Spleen (tissue), 11 donors: ENCODE results near the gene TINAG. TPM values are rescaled to one million over a fixed set of nuclear protein-coding genes. Genes with fewer than 3 reads are reported as not detected.

Source experiments
- DNase-seq: peaks from one replicate; pipeline ENCODE4 v3.0.0-alpha.2; 2020
- H3K27ac ChIP-seq, 8 donors: fragments of 200-600 bp; sonication (generic) in 7 of 8; 1 replicate in 4 of 8; 2 replicates in 4 of 8; pipeline versions ENCODE4 v1.5.0 to v1.8.0; 2016 to 2021; ENCODE audit warnings: inconsistent platforms in 4 of 8, mild to moderate bottlenecking in 4 of 8, moderate library complexity in 1 of 8
- H3K27me3 ChIP-seq, 7 donors: fragments of 200-600 bp; sonication (generic) in 6 of 7; replicated peaks in 1 of 7; 1 replicate in 4 of 7; 2 replicates in 3 of 7; pipeline versions ENCODE4 v1.5.0 to v1.8.0; 2016 to 2021; ENCODE audit warnings: inconsistent platforms in 3 of 7, mild to moderate bottlenecking in 1 of 7
- H3K36me3 ChIP-seq, 6 donors: fragments of 200-600 bp; sonication (generic) in 5 of 6; 1 replicate in 4 of 6; 2 replicates in 2 of 6; pipeline versions ENCODE4 v1.5.0 to v1.8.0; 2016 to 2021; ENCODE audit warnings: inconsistent platforms in 2 of 6
- H3K4me1 ChIP-seq, 6 donors: fragments of 200-600 bp; sonication (generic) in 5 of 6; 1 replicate in 3 of 6; 2 replicates in 3 of 6; pipeline versions ENCODE4 v1.5.0 to v1.8.0; 2016 to 2021; ENCODE audit warnings: inconsistent platforms in 3 of 6
- H3K4me3 ChIP-seq, 8 donors: fragments of 200-600 bp; sonication (generic) in 7 of 8; 1 replicate in 4 of 8; 2 replicates in 4 of 8; pipeline versions ENCODE4 v1.5.0 to v1.8.0; 2016 to 2021; ENCODE audit warnings: inconsistent platforms in 4 of 8, mild to moderate bottlenecking in 4 of 8, moderate library complexity in 2 of 8
- H3K9me3 ChIP-seq, 8 donors: fragments of 200-600 bp; sonication (generic) in 7 of 8; 1 replicate in 4 of 8; 2 replicates in 4 of 8; pipeline versions ENCODE4 v1.5.0 to v1.8.0; 2016 to 2021; ENCODE audit warnings: inconsistent platforms in 4 of 8
- POLR2A ChIP-seq, 3 donors: fragments of 450-650 bp; IDR thresholded peaks; one replicate each; pipeline ENCODE4 v1.5.1; 2017; ENCODE audit warnings: antibody characterized with exemption in 3 of 3, mild to moderate bottlenecking in 1 of 3
- POLR2AphosphoS5 ChIP-seq, 3 donors: sonication (generic); formaldehyde crosslinking; IDR thresholded peaks; one replicate each; pipeline ENCODE4 v1.5.1; 2017; ENCODE audit warnings: antibody characterized with exemption in 3 of 3
- WGBS, 5 donors: extraction: QIAGEN DNeasy Blood & Tissue Kit in 3 of 5; methylation state at CpG; one replicate each; pipeline versions ENCODE4 v1.1.5 to v1.1.7; 2013 to 2018; 5-methylcytosine and 5-hydroxymethylcytosine counted together
- intact Hi-C: fragments of 100-400 bp; cut with DNase I; formaldehyde crosslinking; loops from one replicate; pipeline ENCODE4 v1.15.0; 2023; ENCODE audit warnings: low total_unique reads
- polyA plus RNA-seq, 3 donors: library from polyadenylated mRNA; stranded (reverse); fragments of 200-250 nt; gene quantifications; one replicate each; pipeline ENCODE4 v1.2.1, GENCODE V29; 2013
- total RNA-seq, 7 donors: library from RNA; depleted of rRNA in 3 of 7; stranded (reverse); fragments of >200 nt in 3 of 7; fragmentation: NEBNext Ultra II Directional in 4 of 7; extraction: Animal tissue kit (Norgen Biotek cat#: 25700) in 4 of 7; gene quantifications; one replicate each; pipeline versions ENCODE4 v1.1.0 to v1.2.1, GENCODE V29; 2016 to 2021
- TF ChIP-seq, protein P1 (sequence below), 11 experiments: fragments of 200-600 bp in 7 of 11; fragments of 450-650 bp in 4 of 11; sonication (generic) in 4 of 11; IDR thresholded peaks in 8 of 11; conservative IDR thresholded peaks in 3 of 11; 1 replicate in 7 of 11; 2 replicates in 4 of 11; pipeline versions ENCODE4 v1.4.0 to v1.8.0; 2016 to 2021; ENCODE audit warnings: antibody characterized with exemption in 11 of 11, inconsistent platforms in 4 of 11, mild to moderate bottlenecking in 1 of 11
- donor health status: healthy with polysubstance abuse.
- donor health status: DM: no; HTN: no; CAD: no; lungs with moderate emphysema.
- donor health status: DM: no; HTN: no; CAD: no.
- donor health status: Bipolar disorder and iron deficiency.
- donor health status: healthy.
- donor health status: DM: no; HTN: no; CAD: no.
- donor health status: DM: yes; HTN: yes; CAD: no.

The TINAG gene
- total and polyA plus RNA-seq, 10 donors = not detected

DNA sequence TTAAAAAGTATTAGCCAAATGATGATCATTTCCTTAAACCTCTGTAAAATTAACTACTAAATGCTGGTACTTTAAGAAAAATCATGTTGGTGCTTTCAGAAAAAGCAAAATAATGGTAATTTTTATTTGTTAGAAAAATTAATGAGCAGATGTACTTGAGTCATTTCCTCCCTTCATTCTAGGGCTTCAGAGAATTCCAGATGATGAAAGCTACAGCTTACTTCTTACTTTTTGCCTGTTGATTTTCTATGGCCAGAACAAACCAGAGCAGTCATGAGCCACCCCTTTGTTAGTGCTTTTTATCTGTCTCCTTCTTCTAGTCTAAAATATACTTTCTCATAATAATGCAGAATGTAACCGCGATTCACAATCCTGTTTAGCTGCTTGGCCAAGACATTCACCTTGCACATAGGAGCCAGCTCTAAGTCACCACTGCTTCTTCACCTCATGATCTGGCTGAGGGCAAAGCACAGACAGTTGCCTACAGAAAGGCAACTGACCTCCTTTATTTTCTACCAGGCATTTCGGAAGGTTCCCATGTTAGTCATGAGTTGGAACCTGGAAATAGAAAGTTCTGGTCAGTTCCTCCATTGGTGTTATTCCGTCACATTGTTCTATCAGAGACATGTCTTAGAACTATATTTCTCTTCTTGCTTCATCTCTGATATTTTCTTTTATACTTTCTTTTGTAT, 43.5 kb upstream of the TINAG start:
- no peaks in the 10 kb centered on the region for H3K4me1 ChIP-seq
- DNase-seq = no peak
- no peak overlapping the region for H3K27ac ChIP-seq
- no peak overlapping the region for H3K4me3 ChIP-seq
- 91 to 96% (median 93%) methylated on average over 4 of the region's 4 CpGs for WGBS, 5 donors
- TF ChIP-seq POLR2A (IDR thresholded peaks at IDR 0.05) (no peak), POLR2AphosphoS5 (IDR thresholded peaks at IDR 0.05) (no peak)
- TF ChIP-seq, protein P1, sequence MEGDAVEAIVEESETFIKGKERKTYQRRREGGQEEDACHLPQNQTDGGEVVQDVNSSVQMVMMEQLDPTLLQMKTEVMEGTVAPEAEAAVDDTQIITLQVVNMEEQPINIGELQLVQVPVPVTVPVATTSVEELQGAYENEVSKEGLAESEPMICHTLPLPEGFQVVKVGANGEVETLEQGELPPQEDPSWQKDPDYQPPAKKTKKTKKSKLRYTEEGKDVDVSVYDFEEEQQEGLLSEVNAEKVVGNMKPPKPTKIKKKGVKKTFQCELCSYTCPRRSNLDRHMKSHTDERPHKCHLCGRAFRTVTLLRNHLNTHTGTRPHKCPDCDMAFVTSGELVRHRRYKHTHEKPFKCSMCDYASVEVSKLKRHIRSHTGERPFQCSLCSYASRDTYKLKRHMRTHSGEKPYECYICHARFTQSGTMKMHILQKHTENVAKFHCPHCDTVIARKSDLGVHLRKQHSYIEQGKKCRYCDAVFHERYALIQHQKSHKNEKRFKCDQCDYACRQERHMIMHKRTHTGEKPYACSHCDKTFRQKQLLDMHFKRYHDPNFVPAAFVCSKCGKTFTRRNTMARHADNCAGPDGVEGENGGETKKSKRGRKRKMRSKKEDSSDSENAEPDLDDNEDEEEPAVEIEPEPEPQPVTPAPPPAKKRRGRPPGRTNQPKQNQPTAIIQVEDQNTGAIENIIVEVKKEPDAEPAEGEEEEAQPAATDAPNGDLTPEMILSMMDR (IDR thresholded peaks at IDR 0.05 in 8 of 11, conservative IDR thresholded peaks at IDR 0.05 in 3 of 11) = no peak
- no peaks in the 10 kb centered on the region for H3K27me3 ChIP-seq
- no peaks in the 10 kb centered on the region for H3K9me3 ChIP-seq
- intact Hi-C loops = no loop called here
- no peaks in the 10 kb centered on the region for H3K36me3 ChIP-seq

DNA sequence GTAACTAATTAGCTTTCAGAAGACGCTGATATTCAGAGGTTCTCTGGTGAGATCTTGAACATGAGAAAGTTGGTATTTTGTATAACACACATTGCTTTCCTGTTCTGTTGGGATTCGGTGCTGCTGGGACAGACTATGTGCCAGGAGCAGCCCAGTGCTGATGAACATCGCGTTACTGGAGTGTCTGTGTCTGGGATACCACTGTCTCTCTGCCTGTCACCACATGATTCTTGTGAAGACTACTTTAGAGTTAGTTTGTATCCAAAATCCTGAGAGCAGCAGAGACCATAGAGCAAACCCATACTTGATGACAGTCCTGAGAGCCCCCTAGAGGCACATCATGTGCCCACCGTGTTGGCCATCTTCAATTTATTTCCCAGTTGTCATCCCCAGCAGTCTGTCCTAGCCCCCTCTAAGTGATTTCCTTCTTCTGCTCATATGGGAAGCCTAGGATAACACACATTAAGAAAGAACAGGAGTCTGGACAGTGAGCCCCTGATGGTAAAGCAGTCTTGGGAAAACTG, 41.8 kb upstream of the TINAG start:
- Histone ChIP-seq H3K4me3 (no peak overlapping the region), H3K27ac (no peak overlapping the region), H3K36me3 (no peaks in the 10 kb centered on the region), H3K9me3 (no peaks in the 10 kb centered on the region), H3K4me1 (no peaks in the 10 kb centered on the region), H3K27me3 (no peaks in the 10 kb centered on the region)
- 77 to 80% (median 77%) methylated on average over 5 of the region's 5 CpGs for WGBS, 5 donors
- intact Hi-C loops = no loop called here
- DNase-seq = no peak
- no peak for TF ChIP-seq POLR2A (IDR thresholded peaks at IDR 0.05)
- no peak for TF ChIP-seq POLR2AphosphoS5 (IDR thresholded peaks at IDR 0.05)

DNA sequence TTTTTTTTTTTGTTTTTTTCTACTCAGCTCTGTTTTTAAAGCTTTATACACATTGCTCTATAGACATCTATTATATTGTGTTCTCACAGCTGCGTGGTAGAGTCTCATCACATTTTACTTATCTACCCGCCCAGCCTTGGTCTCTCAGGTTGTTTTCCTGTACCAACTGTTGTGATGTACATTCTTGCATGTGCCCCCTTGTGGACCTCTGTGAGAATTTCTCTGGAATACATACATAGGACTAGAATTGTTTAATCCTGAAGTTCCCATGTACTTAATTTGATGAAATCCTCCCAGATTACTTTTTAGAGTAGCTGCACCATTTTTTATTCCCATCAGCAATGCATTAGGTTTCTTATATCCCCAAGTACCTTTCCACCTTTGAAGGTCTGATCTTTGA, 40.4 kb upstream of the TINAG start:
- TF ChIP-seq POLR2A (IDR thresholded peaks at IDR 0.05) = no peak
- TF ChIP-seq, protein P1 (IDR thresholded peaks at IDR 0.05 in 8 of 11, conservative IDR thresholded peaks at IDR 0.05 in 3 of 11) = peak in 1 of 11 experiments; percentile 9
- TF ChIP-seq POLR2AphosphoS5 (IDR thresholded peaks at IDR 0.05) = no peak
- no peak overlapping the region for H3K27ac ChIP-seq
- intact Hi-C loops = no loop called here
- no peaks in the 10 kb centered on the region for H3K27me3 ChIP-seq
- no peak overlapping the region for H3K4me3 ChIP-seq
- WGBS, 5 donors = 35 to 54% (median 46%) methylated on average over 2 of the region's 2 CpGs
- H3K9me3 ChIP-seq = no peaks in the 10 kb centered on the region
- H3K36me3 ChIP-seq = no peaks in the 10 kb centered on the region
- no peak for DNase-seq
- H3K4me1 ChIP-seq = no peaks in the 10 kb centered on the region

DNA sequence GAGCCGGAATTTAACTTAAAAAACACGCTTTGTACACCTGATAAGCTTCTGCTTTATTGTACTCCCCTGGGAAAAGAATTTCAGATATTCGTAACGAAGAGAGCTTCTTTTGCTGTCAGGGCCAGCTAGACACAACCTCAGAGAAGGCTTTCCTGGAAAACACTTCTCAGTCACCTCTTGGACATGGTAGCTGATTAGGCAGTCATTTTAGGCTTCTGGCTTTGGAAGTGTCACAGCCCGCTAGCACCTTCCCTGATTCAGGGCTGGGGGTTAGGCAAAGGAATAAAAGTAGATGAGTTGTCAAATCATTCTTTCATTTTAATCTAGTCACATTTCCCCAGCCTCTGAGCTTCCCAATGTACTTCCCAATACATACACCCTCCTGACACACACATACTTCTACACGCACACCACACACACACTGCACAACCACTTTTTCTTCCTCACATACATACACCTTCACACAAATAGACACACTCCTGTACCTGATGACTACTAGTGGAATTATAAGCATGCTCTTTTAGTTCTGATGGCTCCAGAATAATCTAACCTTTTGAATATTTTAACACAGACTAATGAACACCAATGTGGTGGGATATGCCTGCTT, 34.9 kb upstream of the TINAG start:
- TF ChIP-seq POLR2AphosphoS5 (IDR thresholded peaks at IDR 0.05) = no peak
- TF ChIP-seq, protein P1 (IDR thresholded peaks at IDR 0.05 in 8 of 11, conservative IDR thresholded peaks at IDR 0.05 in 3 of 11) = no peak
- Histone ChIP-seq H3K27me3 (no peaks in the 10 kb centered on the region), H3K4me3 (no peak overlapping the region), H3K4me1 (no peaks in the 10 kb centered on the region), H3K27ac (no peak overlapping the region), H3K9me3 (no peaks in the 10 kb centered on the region), H3K36me3 (no peaks in the 10 kb centered on the region)
- no peak for DNase-seq
- intact Hi-C loops = no loop called here
- 80 to 95% (median 89%) methylated on average over 6 of the region's 6 CpGs for WGBS, 5 donors
